Neutrophil (primary cell): ENCODE data around the gene SCFD2.

ENCODE experiments used
- H3K27ac ChIP-seq: fragments of 200-600 bp; sonication (generic); 2 replicates; pipeline ENCODE4 v1.5.1; 2016; ENCODE audit warnings: mild to moderate bottlenecking, moderate library complexity
- H3K27me3 ChIP-seq: fragments of 200-600 bp; sonication (generic); 2 replicates; pipeline ENCODE4 v1.6.0; 2016; ENCODE audit warnings: mild to moderate bottlenecking
- H3K36me3 ChIP-seq: fragments of 200-600 bp; sonication (generic); 2 replicates; pipeline ENCODE4 v1.5.1; 2017
- H3K4me1 ChIP-seq, 2 experiments: fragments of 200-600 bp in 1 of 2; sonication (generic) in 1 of 2; 1 replicate in 1 of 2; 2 replicates in 1 of 2; pipeline versions ENCODE4 v1.5.1 to v1.6.1; 2013 to 2016; ENCODE audit warnings: low read depth in 1 of 2, low read length in 1 of 2, mild to moderate bottlenecking in 1 of 2, moderate library complexity in 1 of 2; ENCODE audit not compliant: control insufficient read depth in 1 of 2, insufficient read depth in 1 of 2
- H3K4me3 ChIP-seq, 2 experiments: fragments of 200-600 bp in 1 of 2; sonication (generic) in 1 of 2; 1 replicate in 1 of 2; 2 replicates in 1 of 2; pipeline ENCODE4 v1.5.1; 2013 to 2016; ENCODE audit warnings: low read depth in 1 of 2, low read length in 1 of 2, mild to moderate bottlenecking in 1 of 2, moderate library complexity in 1 of 2
- H3K9me3 ChIP-seq: fragments of 200-600 bp; sonication (generic); 2 replicates; pipeline ENCODE4 v1.5.1; 2016
- CTCF ChIP-seq: fragments of 200-600 bp; sonication (generic); IDR thresholded peaks from 2 replicates; pipeline ENCODE4 v1.5.1; 2016; ENCODE audit warnings: antibody characterized with exemption

SCFD2 gene

DNA sequence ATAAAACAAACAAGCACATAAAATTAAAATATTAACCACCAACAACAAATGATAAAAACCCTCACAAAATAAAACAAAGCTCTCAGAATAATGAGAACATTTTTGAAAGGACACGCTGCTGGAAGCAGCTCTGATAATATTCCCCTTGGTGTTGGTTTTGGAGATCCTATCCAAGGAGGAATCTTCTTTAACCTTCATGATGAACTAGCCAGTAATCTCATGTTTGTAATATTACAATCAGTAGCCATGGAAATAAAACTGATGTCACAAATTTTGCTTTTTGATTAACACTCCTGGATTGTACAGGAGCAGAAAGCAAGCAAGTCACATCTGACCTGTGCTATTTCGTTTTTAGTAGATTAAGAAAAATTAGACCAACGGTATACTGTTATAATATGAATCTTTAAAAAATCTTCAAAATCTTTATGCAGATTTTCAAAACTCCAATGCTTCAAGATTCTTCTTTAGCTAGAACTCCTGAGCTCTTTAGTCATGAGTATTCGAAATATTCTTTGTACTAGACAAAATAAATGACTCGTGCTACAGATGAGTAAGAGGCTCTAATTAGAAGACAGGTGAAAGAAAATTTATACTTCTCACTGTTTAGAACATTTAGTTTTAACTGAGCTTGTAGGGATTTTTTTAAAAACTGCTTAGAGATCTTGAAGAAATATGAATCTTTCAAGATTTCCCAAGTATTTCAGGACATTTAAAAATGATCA lies 349.6 kb downstream of the SCFD2 start:
- Histone ChIP-seq H3K4me3 (no peak overlapping the region), H3K36me3 (no peaks in the 10 kb centered on the region), H3K4me1 (no peaks in the 10 kb centered on the region), H3K27ac (no peak overlapping the region), H3K27me3 (no peaks in the 10 kb centered on the region), H3K9me3 (no peaks in the 10 kb centered on the region)
- TF ChIP-seq CTCF: no peak

- no peaks in the 10 kb centered on the region for H3K4me1 ChIP-seq
- H3K4me3 ChIP-seq: no peak overlapping the region
- TF ChIP-seq CTCF: no peak
Observed at GRCh38 chr4:53015681-53016080, 350.2 kb downstream of the SCFD2 start.

DNA sequence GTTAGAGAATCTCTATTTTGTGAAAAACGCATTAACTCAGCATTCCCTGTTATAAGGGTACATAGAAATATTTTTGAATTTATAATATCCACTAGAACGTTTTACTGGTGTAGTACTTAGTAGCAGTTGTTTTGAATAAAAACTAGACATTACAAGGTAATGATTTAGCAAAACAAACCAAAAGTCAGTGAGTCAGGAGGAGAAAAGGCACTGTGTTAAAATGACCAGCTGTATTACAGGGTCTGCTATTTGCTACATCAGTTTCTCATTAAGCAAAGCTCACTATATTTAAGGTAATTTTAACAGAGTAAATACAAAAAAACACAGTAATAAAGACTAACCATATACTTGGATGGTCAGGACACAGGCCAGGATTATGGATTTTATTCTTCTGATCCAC lies 351.0 kb downstream of the SCFD2 start:
- Histone ChIP-seq H3K36me3 (no peaks in the 10 kb centered on the region), H3K27me3 (no peaks in the 10 kb centered on the region), H3K27ac (no peak overlapping the region), H3K9me3 (no peaks in the 10 kb centered on the region), H3K4me1 (no peaks in the 10 kb centered on the region), H3K4me3 (no peak overlapping the region)
- TF ChIP-seq CTCF: no peak

More at GRCh38 chr4:53015681-53016080, 350.2 kb downstream of the SCFD2 start:
- Histone ChIP-seq H3K27ac (no peak overlapping the region), H3K27me3 (no peaks in the 10 kb centered on the region), H3K36me3 (no peaks in the 10 kb centered on the region), H3K9me3 (no peaks in the 10 kb centered on the region)

GRCh38 chr4:53013873-53014775 lies 351.7 kb downstream of the SCFD2 start:
- no peak for TF ChIP-seq CTCF
- Histone ChIP-seq H3K27me3 (no peaks in the 10 kb centered on the region), H3K9me3 (no peaks in the 10 kb centered on the region), H3K36me3 (no peaks in the 10 kb centered on the region), H3K27ac (no peak overlapping the region), H3K4me1 (no peaks in the 10 kb centered on the region), H3K4me3 (no peak overlapping the region)

- no peaks in the 10 kb centered on the region for H3K36me3 ChIP-seq
- no peak overlapping the region for H3K27ac ChIP-seq
- TF ChIP-seq CTCF: no peak
- no peaks in the 10 kb centered on the region for H3K9me3 ChIP-seq
- no peak overlapping the region for H3K4me3 ChIP-seq
- no peaks in the 10 kb centered on the region for H3K27me3 ChIP-seq
- H3K4me1 ChIP-seq: no peaks in the 10 kb centered on the region
Observed at GRCh38 chr4:53012738-53013137, 353.1 kb downstream of the SCFD2 start.
